Fibroblast of the aortic adventitia (primary cell): ENCODE measurements around the gene SAMD10. TPM values are rescaled to one million over a fixed set of nuclear protein-coding genes. Genes with fewer than 3 reads are reported as not detected.

Experiments
- DNase-seq: peaks from one replicate; pipeline ENCODE4 v3.0.0-alpha.2; 2010; ENCODE audit warnings: low read depth
- H3K4me3 ChIP-seq: 2 replicates; pipeline ENCODE4 v1.5.1; 2011; ENCODE audit warnings: low read depth, mild to moderate bottlenecking, control low read depth, low read length, moderate library complexity
- total RNA-seq: library from RNA; depleted of rRNA; stranded (reverse); fragments of >200 nt; gene quantifications from 2 replicates; pipeline ENCODE4 v1.2.3, GENCODE V29; 2012; ENCODE audit warnings: low replicate concordance
- TF ChIP-seq, protein P1 (sequence below): IDR thresholded peaks from 2 replicates; pipeline ENCODE4 v1.5.1; 2011; ENCODE audit warnings: mild to moderate bottlenecking, low read length, control low read depth, inconsistent platforms; ENCODE audit not compliant: insufficient read depth

Gene SAMD10
- total RNA-seq, 1 donor, result 2.3 TPM

DNA sequence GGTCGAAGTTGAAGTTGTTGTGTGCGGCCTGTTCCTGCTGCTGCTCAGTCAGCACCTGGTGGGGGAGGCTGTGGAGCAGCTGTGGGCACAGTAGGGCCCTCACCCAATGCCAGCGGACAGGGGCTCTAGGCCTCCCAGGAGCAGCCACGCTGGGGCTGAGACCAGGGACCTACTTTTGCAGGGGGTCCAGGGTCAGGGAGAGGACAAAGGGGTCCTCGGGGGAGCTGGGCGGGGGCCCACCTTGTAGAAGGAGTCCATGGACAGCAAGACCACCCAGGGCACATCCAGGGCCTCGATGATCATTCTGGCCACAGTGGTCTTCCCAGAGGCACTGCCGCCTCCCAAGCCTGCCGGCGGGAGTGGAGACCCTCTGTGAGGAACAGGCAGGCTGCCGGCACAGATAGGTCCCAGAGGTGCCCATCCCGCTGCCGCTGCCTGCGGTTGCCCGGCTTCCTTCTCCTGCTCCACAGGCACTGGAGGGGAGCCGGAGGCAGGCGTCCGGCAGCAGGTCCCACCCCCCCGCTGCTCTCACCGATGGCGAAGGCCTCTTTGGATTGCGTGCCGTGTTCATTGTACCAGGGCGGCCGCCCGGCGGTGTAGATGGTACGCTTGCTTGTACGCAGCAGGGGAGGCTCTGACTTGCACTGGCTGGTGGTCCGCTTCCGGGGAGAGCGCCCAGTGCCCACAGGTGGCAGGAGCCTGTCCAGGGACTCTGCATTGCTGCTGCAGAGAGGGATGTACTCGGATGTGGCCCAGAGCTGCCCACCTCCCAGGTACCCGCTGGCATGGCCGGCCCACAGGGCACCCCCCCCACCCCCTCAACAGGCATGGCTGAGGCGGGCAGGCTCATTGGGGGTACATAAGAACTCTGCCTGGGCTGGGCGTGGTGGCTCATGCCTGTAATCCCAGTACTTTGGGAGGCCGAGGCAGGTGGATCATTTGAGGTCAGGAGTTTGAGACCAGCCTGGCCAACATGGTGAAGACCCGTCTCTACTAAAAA is 33.2 kb downstream of the SAMD10 start:
- TF ChIP-seq, protein P1, sequence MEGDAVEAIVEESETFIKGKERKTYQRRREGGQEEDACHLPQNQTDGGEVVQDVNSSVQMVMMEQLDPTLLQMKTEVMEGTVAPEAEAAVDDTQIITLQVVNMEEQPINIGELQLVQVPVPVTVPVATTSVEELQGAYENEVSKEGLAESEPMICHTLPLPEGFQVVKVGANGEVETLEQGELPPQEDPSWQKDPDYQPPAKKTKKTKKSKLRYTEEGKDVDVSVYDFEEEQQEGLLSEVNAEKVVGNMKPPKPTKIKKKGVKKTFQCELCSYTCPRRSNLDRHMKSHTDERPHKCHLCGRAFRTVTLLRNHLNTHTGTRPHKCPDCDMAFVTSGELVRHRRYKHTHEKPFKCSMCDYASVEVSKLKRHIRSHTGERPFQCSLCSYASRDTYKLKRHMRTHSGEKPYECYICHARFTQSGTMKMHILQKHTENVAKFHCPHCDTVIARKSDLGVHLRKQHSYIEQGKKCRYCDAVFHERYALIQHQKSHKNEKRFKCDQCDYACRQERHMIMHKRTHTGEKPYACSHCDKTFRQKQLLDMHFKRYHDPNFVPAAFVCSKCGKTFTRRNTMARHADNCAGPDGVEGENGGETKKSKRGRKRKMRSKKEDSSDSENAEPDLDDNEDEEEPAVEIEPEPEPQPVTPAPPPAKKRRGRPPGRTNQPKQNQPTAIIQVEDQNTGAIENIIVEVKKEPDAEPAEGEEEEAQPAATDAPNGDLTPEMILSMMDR, result no peak
- DNase-seq, result no peak
- no peak overlapping the region for H3K4me3 ChIP-seq

DNA sequence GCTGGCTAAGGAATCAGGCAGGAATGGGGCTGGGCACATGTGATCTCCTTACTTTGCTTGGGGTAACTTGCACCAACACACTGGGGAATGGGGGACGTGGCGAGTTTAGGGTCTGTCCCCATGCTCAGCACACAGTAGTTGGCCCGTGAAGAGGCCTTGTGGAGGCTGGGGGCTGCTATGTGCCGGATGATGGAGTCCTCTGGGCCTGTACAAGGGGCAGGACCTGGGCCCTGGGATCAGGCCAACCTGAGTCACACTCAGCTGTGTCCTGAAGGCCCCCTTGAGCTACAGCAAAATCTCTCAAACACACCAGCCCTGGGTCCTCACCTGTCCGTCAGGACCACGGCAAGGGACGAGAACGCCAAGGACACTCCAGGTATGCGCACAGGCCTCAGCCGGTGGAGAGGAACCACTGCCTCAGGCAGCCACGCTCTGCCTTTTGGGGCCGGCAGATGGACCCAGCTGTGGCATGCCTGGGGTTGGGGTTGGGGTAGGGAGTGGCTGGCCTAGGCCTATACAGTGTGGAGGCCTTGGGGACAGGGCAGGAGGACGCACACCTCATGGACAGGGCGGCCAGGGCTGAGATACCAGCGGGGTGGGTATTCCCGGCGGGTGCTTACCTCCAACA is 34.3 kb downstream of the SAMD10 start:
- H3K4me3 ChIP-seq, result no peak overlapping the region
- no peak for DNase-seq
- TF ChIP-seq, protein P1, result no peak

DNA sequence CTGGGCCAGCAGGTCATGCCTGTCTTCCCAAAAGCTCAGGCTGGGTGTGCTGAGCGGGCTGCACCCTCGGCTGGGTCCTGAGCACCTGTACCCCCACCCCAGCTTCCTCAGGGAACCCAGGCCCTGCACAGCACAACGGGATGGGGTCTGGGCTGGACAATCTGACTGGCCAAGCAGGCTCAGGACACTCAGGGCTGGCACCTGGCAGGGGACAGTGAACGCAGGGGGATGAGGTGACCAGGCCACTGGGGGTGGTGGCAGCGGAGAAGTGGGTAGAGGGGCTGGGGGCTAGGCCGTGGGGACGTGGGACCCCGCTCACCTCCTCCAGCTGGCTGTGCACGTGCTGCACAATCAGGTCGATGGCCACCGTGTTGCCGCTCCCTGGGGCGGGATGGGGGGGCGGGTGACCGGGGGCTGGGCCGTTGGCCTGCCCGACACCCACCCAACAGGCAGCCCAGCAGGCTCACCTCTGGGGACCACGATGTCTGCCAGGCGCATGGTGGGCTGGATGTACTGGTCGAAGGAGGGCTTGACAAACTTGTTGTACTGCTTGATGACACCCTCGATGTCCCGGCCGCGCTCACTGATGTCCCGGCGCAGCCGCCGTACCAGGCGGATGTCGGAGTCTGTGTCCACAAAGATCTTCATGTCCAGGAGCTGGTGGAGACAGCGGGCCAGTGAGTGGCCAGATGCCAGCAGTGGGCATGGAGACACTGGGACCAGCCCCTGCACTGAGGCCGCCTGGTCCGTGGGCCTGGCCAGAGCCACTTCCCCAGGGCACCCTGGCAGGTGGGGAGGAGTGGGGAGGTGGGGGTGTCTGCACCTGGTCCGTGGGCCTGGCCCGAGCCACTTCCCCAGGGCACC is 35.1 kb downstream of the SAMD10 start:
- no peak for DNase-seq
- TF ChIP-seq, protein P1, result no peak
- no peak overlapping the region for H3K4me3 ChIP-seq

DNA sequence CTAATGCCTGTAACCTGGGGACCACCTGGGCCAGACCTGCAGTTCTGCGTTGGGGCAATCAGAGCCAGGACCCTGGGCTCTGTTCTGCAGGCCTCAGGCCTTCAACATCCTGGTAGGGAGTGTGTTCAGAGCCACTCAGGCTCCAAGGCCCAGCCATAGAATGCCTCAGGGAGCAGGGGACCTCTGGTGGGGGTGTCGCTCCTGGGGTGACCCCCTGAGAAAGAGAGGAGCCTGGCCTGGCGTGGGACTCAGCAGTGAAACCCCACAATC is 35.7 kb downstream of the SAMD10 start:
- no peak for DNase-seq
- no peak overlapping the region for H3K4me3 ChIP-seq

DNA sequence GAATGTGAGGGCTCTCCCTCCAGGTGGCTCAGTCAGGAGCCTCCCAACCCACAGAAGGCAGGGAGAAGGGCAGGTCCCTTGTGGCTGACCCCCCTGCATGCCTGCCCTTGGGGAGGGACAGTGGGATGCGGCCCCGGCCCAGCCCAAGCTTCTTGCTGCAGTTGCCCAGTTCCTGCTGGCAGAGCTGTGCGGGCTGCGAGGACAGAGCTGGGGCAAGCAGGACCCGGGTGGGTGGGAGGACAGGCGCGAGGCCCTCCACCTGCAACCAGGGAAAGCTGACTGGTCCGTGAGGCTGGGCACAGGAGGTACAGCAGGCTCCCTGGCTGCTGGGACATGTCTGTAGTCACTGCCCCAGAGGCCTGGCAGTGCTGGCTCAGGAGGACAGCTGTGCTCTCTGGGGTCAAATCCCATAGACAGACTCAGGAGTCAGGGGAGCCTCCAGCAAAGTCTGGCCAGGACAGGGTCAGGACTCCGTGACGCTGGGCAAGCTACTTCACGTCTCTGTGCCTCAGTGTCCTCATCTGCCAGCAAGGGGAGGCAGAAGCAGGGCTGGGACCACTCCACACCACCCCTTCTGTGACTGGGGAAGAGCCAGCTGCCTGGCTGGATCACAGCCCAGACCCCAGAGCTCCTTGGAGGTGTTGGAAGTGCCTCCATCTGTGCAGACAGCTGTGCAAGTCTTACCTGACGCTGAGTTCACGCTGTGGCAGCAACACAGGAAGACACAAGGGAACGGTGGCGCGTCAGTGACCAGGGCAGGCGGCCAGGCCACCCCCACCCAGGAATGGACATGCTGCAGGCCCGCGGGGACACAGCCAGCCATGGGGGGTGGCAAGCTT is 36.3 kb downstream of the SAMD10 start:
- TF ChIP-seq, protein P1, result no peak
- no peak overlapping the region for H3K4me3 ChIP-seq
- no peak for DNase-seq

More for the DNA sequence above, 35.7 kb downstream of the SAMD10 start:
- TF ChIP-seq, protein P1, result no peak

DNA sequence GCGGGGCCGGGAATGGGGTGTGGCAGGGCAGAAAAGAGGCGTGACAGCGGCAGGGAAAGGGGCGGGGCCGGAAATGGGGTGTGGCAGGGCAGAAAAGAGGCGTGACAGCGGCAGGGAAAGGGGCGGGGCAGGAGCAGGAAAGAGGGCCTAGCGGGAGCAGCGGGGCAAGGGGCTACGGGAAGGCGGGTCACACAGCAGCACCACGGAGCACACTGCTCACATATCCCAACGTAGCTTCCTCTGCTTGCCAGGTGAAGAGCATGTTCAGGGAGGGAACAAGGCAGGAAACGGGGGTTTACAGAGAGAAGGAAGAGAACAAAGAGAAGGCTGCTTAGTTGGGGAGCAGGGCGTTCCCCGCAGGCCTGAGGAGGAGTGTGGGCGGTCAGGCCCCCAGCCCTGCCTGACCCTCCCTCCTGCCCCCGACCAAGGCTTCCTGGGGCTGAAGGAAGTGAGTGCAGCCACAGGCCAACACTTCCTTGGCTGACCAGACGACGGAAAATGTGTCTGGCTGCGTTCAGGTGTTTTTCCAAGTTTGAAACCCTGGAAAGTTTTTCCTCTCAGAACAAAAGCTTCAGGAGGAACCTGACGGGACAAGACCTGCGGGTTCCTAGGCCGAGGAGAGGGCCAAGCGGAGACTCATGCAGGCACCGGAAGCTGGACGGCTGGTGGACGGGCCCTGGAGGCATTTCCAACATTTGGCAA is 37.0 kb downstream of the SAMD10 start:
- no peak for DNase-seq

More for the DNA sequence above, 37.0 kb downstream of the SAMD10 start:
- TF ChIP-seq, protein P1, result no peak
- no peak overlapping the region for H3K4me3 ChIP-seq
